Pons (tissue), 1 donor: ENCODE measurements around the gene UBE2C.
"Not testable (repeated sequence)": the region's sequence is repeated elsewhere in the genome, so short reads cannot be mapped to it uniquely, and the experiment has no call there.

ENCODE experiments used
- DNase-seq: peaks from one replicate; pipeline ENCODE4 v3.0.0-alpha.2; 2016; ENCODE audit warnings: low spot score

The UBE2C gene

DNA sequence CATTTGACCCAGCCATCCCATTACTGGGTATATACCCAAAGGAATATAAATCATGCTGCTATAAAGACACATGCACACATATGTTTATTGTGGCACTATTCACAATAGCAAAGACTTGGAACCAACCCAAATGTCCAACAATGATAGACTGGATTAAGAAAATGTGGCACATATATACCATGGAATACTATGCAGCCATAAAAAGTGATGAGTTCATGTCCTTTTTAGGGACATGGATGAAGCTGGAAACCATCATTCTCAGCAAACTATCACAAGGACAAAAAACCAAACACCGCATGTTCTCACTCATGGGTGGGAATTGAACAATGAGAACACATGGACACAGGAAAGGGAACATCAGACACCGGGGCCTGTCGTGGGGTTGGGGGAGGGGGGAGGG lies 14.5 kb upstream of the UBE2C start:
- not testable (repeated sequence) for DNase-seq

DNA sequence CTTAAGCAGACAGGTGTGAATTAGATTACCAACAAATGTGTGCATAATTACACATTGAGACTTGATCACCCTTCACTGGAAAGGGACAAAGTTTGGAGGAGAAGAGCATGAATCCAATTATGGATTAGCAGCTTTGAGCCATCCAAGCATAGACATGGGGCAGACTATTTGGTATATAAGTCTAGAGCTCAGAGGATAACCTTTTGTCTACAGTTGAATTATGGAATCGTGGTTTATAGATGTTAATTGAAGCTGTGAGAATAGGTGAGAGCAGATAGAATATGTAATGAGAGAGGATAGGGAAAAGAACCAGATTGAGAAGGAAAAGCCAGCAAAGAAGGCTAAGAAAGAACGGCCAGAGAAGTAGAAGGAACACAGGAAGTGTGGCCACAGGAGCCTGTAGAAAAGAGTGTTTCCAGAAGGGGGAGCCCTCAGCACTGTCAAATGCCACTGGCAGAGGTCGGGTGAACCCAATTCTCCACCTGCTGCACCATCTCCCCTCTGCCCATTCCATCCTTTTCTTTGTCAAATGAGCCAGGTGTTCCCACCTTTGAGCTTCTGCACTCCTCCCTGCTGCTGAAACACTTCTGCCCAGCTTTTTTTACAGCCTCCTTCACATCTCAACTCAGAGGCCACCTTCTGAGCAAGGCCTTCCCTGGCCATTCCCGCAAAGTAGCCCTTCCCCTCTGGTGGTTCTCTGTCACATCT lies 13.4 kb upstream of the UBE2C start:
- DNase-seq: peak; percentile 39

DNA sequence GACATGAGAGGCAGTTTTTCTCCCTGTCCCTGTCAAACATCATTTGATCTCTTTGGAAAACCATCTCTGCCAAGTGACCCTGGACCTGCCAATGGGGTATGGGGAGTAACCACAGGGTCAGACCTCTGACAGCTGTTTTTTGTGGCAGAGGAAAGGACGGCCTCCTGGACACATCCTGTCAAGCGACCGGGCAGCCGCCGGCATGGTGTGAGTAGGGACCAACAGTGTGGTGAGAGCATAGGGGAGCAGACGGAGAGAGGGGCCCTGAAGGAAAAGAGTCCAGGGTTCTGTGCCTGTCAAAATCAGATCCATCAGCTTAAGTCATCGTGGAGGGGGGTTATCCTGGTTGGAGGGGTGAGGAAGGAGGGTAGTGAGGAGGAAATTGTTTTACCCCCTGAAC lies 10.6 kb upstream of the UBE2C start:
- no peak for DNase-seq

DNA sequence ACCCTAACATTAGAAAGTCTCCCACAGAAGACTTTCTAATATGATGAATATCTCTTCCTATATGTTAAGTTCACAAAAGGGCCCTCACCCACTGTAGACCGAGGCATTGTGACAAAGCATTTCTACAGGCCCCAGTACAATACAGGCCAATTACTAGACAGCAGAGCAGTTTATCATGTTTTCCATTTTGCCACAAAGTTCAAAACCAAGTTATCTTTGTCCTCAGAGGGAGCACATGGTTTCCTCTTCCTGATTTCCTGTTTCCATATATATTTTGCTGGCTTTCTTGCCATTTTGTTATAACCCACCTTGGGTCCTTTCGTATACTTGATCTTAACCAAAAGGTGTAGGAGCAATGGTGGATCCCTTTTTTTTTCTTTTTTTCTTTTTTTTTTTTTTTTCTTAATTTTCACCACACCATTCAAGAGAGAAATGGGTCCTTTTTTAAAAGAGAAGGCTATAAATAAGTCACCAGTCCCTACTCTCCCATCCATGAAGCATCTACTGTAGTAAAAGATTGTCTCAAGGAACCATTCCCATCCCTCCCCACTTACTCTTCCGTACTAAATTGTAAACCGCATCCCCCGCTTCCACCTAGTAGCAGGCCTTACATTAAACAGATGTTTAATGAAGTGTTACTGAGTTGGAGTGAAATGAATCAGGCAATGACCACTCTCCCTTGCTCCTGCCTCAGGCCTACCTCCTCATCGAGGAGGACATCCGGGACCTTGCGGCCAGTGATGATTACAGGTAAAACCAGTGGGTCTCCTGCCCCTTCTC lies 2.1 kb upstream of the UBE2C start:
- DNase-seq: no peak

DNA sequence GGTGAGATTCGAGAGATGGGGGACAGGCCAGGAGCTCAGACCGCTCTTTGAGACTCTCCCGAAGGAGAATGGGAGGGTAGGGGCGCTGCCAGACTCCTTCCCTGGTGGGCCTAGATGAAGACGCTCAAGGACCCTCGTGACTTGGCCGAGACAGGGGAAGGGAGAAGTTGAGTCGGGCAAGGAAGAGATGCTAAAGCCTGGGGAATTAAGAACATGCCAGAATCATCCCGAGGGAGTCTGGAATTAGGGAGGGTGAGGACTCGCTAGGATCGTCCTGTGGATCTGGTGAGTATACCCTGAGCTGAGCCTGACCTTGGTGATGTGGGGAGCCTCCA lies 529 bp downstream of the UBE2C start:
- no peak for DNase-seq

DNA sequence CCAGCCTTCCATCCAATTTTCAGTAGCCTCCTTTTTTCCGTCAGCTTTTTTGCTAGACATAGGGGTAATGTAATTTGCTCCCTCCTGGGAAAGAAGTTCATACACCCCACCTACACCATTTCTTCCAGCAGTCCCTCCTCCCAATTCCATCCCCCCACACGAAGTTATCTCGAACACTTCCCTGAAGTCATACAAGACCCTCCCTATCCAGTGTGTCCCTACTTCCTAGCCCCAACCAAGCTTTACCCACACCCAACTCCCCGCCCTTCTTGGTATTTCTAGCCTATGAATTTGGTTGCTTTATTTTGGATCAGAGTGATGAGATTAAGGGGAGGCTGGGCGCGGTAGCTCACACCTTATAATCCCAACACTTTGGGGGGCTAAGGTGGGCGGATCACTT lies 1.0 kb downstream of the UBE2C start:
- DNase-seq: no peak

DNA sequence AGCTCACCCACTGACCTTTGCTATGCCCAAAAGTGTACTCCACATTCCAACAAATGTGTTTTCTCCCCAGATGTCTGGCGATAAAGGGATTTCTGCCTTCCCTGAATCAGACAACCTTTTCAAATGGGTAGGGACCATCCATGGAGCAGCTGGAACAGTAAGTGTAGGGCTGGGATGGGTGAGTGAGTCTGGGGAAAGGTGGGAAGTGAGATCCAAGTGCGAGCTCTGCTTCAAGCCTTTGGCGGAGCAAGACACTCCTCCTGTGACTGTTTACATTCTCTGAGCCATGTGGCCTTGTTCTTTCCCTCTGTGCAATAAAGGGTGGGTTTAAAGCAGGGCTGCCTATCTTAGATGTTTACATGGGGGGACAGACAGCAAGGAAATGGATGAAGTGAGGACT lies 1.9 kb downstream of the UBE2C start:
- DNase-seq: no peak

DNA sequence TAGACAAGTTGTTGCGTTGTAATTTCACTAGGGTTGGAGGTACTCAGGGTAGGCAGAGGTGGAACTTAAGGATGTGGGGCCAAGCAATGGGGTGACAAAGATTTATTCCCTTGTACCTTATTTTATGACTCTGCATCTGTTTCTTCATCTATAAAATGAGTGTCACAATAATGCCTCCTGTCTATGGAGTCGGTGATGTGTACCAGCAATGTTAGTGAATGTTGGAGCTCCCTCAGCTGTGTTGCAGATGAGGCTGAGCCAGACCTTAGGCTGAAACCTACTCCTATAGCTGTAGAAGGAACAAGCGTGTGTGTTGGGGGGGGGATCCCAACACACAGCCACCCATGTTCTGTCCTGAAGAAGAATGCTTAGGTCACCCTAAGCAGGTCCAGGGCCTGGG lies 4.5 kb downstream of the UBE2C start:
- DNase-seq: no peak

DNA sequence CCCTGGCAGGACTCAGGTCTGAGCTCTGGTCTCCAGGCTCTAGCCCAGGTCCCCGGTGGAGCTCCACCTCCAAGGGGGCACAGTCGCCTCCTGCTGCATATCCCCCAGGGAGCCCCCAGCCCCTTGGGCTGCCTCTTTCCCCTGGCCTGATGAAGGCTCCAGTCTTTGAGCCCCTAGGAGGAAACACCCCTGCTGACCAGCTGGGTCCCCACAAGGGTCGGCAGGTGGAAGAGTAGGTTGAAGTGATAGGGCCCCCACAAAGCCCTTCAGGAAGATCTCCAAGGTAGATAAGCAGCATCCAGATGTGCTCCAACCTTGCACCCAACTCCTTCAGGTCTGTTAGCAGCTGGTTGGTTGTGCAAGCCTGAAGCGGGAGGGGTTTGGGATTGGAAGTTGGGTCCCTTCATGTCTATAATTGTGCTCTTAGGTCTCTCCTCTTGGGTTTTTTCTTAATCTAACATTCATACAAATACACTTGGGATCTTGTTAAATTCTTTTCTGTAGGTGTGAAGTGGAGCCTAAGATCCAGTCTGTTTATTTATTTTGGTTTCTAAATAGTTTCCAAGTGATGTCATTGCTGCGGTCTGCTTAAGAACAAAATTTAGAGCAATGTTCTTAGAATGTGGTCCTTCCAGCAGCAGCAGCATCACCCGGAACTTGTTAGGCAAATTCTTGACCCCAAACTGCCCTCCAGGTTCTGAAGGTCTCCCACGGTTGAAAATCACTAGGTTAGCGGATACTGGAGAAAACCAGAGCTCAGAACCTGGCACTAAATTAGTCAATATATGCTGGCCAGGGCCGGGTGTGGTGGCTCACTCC lies 5.1 kb downstream of the UBE2C start:
- DNase-seq: no peak

DNA sequence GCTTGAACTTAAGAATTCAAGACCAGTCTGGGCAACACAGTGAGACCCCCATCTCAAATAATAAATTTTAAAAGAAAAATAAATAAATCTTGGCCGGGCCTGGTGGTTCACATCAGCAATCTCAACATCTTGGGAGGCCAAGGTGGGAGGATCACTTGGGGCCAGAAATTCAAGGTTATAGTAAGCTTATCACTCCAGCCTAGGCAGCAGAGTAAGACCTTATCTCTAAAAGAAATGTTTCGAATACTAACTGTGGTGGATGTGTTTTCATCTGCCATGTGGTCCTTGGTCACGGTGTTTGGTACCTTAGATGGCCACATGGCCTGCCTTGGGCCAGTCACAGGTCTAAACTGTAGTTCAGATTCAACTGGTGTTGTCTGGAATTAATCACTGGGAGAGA lies 5.8 kb downstream of the UBE2C start:
- DNase-seq: no peak

DNA sequence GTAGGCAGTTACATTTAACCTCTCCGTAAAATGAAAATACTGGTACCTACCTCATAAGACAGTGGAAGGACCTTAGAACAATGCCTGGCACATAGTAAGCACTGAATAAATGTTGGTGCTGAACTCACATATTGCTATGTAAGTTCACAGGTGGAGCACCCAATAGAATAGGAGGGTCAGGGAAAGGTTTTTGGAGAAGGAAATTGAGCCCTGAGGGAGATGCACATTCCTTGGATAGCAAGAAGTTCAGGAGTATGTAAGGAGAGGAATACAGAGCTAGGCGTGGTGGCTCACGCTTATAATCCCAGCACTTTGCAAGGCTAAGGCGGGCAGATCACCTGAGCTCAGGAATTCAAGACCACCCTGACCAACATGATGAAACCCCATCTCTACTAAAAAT lies 7.0 kb downstream of the UBE2C start:
- no peak for DNase-seq

DNA sequence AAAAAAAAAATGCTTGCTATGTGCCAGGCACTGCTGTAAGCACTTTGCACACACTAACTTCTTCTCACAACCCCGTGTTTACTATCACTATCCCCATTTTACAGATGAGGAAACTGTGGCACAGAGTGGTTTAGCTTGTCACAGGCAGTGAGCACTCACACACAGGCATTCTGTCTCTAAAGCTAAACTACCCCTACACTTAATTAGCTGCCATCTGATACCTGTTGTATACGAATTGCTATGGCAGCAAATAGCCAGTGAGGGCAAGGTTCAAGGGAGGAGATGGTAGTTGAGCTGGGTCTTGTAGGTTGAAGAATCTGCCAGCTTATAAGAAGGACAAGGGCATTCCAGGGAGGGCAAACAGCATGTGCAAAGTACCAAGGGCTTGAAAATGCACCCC lies 9.5 kb downstream of the UBE2C start:
- no peak for DNase-seq

DNA sequence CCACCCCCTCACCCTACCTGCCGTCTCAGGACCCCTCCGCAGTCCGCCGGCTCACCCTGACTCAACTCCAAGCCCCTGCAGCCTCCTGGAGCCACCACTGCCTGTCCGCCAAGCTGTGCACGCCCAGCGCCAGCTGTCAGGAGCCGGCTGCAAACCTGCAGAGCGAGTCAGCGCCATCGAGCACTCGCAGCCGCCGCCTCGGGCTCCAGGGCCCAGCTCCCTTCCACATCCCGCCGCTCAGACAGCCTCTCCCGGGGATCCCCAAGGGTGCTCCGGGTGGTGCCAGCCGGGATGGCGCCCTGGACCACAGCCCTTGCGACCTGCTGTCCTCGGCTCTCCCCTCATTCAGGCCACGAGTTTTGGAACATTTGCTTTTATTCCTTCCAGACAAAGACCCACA lies 10.4 kb downstream of the UBE2C start:
- DNase-seq: no peak

DNA sequence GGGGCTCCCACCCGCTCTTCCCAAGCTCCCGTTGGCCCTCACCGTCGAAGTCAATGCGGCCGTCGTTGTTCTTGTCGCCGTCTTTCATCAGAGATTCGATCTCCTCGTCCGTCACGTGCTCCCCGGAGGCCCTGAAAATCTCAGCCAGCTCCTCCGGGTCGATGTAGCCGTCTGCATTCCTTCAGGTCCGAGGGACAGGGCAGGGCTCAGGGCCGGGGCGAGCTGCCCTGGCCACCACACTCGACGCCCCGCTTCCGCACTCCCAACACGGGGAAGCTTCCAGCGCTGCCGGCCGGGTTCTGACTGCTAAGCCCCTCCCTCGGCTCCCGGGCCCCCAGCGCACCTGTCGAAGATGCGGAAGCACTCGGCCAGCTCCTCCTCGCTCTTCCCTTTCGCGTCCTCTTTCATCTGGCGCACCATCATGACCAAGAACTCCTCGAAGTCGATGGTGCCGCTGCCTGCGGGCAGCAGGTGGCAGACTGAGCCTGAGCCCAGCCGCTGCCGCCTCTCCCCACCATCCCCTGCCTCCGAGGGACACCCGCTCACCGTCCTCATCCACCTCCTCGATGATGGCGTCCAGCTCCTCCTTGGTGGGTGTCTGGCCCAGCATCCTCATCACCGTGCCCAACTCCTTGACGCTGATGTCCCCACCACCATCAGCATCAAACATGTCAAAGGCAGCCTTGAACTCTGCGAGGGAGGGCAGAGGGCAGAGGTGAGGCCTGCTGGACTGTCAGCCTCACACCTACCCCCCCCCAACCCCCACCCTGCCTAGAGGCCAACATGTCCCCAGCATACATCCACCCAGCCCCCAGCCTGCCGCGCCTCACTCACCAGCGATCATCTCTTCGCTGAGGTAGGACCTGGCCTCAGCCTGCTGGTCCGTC lies 11.7 kb downstream of the UBE2C start:
- DNase-seq: no peak

DNA sequence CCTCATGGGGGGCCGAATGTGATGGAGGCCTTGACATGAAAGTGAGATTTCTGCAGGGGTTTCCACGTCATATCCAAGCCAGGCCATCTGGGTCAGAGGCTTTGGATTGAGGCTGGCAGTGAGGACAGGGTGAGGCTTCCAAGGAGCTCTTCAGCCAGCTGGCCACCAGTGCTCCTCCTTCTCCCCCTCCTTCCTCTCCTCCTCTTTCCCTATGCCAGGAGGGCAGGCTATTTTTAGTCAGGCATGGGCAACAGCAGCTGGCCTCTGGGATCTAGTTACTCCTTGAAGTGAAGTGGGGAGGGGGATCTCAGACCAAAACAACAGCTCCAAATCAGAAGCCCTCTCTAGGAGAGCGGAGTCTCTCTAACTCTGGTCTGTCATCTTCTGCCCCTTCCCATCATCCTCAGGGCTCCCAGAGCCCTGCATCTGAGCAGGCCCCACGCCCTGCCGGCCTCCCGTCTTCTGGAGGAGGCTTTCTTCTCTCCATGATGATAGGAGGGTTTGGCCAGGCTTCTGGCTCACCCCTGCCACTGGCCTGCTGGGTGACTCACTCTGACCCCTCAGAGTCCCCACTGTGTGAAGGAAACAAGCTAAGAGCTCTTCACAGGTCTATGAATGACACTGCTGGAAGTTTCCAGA lies 14.1 kb downstream of the UBE2C start:
- DNase-seq: no peak

DNA sequence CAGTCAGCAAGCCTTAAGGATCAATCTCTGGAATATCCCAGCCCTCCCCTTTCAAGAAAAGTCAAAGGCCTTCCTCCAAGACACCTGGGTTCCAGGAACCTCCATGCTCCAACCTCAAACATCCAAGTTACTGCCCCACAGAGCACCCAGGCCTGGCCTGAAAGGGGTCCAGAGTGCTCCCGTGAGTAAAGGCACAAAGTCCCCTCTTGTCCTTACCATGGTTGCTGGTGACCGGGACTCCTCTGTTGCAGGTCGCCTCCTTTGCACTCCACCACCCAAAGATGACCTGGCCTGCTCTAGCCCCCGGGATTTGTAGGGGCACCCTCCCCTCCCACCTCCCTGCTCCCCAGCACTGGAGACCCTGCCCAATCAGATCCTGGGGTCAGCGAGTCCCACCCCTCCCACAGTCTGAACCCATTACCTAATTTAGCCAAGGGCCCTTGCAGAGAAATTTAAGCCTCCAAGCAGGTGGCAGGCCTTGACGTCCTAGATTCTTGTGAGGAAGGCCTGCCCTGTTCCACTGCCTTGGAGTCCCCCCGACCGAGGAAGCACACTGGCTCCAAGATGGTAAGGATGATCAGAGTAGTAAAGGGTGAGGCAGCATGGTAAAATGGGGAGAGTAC lies 14.7 kb downstream of the UBE2C start, which contains the start of gene TNNC2:
Gene TNNC2, minus strand, starts transcription at position 283 of the 623 bp plus-strand sequence. Its CDS starts 64 bp downstream, at position 219.
- no peak for DNase-seq

DNA sequence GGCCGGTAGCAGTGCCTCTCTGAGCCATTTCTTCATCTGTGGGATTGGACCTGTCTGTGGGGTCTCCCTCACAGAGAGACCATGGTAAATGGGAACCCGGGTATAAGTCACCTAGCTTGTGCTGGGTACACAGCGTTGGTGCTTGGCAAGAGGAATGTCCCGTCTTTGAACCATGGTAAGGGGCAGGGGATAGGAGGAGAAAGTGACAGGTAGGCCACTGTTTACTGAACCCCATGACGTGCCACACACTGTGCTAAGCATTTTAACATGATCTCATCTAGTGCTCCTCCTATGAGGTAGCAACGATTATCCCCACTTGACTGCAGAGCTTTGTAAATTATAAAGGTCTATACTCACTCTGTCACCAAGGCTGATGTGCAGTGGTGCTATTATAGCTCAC lies 15.3 kb downstream of the UBE2C start:
- DNase-seq: no peak

DNA sequence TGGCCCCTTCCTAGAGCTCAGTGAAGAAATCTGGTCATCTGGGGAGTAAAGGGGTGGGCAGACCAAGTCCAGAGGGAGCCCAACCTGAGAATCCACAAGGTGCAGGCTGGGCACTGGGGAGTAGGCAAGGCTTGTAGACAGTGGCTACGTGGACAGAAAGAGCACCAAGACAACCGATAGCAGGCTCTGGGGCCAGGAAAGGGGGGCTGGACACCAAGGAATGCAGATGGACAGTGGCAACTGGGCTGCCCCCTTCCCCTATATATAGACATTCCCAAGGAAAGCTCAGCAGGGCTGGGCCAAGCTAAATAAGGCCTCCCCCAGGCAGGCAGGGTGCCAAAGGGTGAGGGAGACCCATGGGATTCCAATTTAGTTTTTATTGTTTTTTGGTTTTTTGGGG lies 16.1 kb downstream of the UBE2C start:
- no peak for DNase-seq

DNA sequence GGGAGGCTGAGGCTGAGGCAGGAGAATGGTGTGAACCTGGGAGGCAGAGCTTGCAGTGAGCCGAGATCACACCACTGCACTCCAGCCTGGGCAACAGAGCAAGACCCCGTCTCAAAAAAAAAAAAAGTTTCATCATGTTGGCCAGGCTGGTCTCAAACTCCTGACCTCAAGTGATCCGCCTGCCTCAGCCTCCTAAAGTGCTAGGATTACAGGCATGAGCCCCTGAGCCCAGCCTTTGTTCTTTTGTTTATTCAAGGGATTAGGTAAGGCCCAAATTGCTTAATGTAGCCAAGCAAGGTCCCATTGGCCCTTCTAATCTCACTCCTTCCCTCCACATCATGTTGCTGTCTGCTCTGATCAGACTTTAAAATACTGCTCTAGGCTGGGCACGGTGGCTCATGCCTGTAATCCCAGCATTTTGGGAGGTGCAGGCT lies 17.2 kb downstream of the UBE2C start:
- DNase-seq: not testable (repeated sequence)

DNA sequence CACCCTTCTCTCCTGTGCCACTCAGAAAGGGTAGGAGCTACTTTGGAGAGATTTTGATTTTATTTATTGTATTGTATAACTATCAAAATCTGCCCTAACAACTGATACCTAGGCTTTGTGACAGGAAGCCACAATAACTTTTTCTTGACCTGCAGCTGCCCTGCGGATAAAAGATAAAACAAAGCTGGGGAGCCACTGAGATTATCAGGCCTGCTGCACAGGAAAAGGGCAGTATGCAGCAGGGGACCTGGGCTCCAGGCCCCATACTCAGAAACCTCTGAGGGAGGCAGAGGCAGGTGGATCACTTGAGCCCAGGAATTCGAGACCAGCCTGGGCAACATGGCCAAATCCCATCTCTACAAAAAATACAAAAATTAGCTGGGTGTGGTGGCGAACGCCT lies 20.2 kb downstream of the UBE2C start:
- no peak for DNase-seq
